ENCODE results near the gene VGLL1.

- TF ChIP-seq CTCF (IDR thresholded peaks at IDR 0.05) (no peak), POLR2A (IDR thresholded peaks at IDR 0.05) (no peak)
Measured at GRCh38 chrX:136534131-136534530, 2.1 kb downstream of the VGLL1 start.
